RPMI8226 (cell line): Measurements from ENCODE around the gene GYS1.

ENCODE experiments used
- DNase-seq: peaks from one replicate; pipeline ENCODE4 v3.0.0-alpha.2; 2015

The GYS1 gene

GRCh38 chr19:48962849-48963165, 30.3 kb downstream of the GYS1 start:
- no peak for DNase-seq

GRCh38 chr19:48962029-48962848, 30.9 kb downstream of the GYS1 start:
- peak; percentile 83 for DNase-seq

- DNase-seq: no peak
These were observed 31.5 kb downstream of the GYS1 start for GRCh38 chr19:48961673-48962028.

- DNase-seq: no peak
These were observed 32.0 kb downstream of the GYS1 start for GRCh38 chr19:48961051-48961649.

- no peak for DNase-seq
These were observed 33.5 kb downstream of the GYS1 start for GRCh38 chr19:48959341-48960239.

- no peak for DNase-seq
These were observed 35.1 kb downstream of the GYS1 start for GRCh38 chr19:48958006-48958405.

GRCh38 chr19:48955308-48955958, 37.7 kb downstream of the GYS1 start:
- DNase-seq: no peak

- peak; percentile 95 for DNase-seq
These were observed 38.4 kb downstream of the GYS1 start, which contains the start of gene BAX for GRCh38 chr19:48954595-48955307. TSS of gene BAX (plus strand) at chr19:48954875. CDS start at chr19:48954929, 54 bp downstream.

GRCh38 chr19:48953990-48954594, 39.0 kb downstream of the GYS1 start:
- DNase-seq: no peak

- no peak for DNase-seq
These were observed 40.0 kb downstream of the GYS1 start for GRCh38 chr19:48953141-48953540.

GRCh38 chr19:48950830-48951519, 42.1 kb downstream of the GYS1 start:
- no peak for DNase-seq

- DNase-seq: no peak
These were observed 43.0 kb downstream of the GYS1 start for GRCh38 chr19:48950159-48950558.

GRCh38 chr19:48947258-48947542, 45.9 kb downstream of the GYS1 start:
- no peak for DNase-seq

GRCh38 chr19:48946463-48947257, 46.4 kb downstream of the GYS1 start:
- DNase-seq: no peak

GRCh38 chr19:48945817-48946216, 47.3 kb downstream of the GYS1 start:
- DNase-seq: no peak

- DNase-seq: no peak
These were observed 47.7 kb downstream of the GYS1 start for GRCh38 chr19:48945415-48945814.

GRCh38 chr19:48943081-48943480, 50.0 kb downstream of the GYS1 start:
- DNase-seq: no peak

GRCh38 chr19:48940902-48941301, 52.2 kb downstream of the GYS1 start:
- no peak for DNase-seq

- DNase-seq: no peak
These were observed 54.9 kb downstream of the GYS1 start for GRCh38 chr19:48938256-48938655.

GRCh38 chr19:48935864-48936263, 57.2 kb downstream of the GYS1 start:
- no peak for DNase-seq

- DNase-seq: no peak
These were observed 58.3 kb downstream of the GYS1 start for GRCh38 chr19:48934837-48935236.
